ENCODE measurements around the gene PCDHB1. TPM values are rescaled to one million over a fixed set of nuclear protein-coding genes. Genes with fewer than 3 reads are reported as not detected.

PCDHB1 gene, protein sequence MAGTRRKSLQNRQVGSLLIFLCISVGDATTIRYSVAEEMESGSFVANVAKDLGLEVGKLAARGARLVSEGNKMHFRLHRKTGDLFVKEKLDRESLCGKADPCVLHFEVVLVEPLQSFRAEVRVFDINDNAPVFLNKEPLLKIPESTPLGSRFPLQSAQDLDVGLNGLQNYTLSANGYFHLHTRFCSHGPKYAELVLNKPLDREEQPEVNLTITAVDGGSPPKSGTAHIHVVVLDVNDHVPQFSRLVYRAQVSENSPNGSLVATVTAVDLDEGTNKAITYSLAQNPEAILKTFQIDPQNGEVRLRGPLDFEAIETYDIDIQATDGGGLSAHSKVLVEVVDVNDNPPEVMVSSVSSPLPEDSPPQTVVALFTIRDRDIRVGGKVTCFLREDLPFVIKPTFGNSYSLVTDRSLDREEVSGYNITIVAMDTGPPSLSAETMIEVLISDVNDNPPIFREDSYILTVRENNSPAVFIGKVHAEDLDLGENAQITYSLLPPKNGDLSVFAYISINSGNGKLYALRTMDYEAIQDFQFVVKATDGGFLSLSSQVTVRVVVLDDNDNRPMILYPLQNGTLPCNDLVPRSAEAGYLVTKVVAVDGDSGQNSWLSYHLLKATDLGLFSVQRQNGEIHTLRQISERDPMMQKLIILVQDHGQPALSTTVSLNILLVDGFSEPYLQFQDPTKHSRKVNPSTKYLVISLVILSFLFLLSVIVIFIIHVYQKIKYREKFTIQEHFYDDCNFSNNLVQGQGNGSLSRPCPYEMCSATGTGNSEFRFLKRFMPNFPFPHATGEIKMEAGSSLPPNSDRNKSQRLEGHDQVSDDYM
- total RNA-seq: not detected in 2 replicates

- Histone ChIP-seq H3K4me3 (ENCODE audit: low read depth, low read length) (peak within 1 kb of the TSS; percentile 36), H3K36me3 (ENCODE audit: control insufficient read depth, insufficient read depth, low read length) (no peaks in the 10 kb centered on the region), H3K27me3 (ENCODE audit: control insufficient read depth, insufficient read depth, low read length) (peaks cover 2% of the 10 kb centered on the region)
- FAIRE-seq (no peak), DNase-seq (ENCODE audit: low read depth) (no peak)
- no peak for TF ChIP-seq CTCF (IDR thresholded peaks at IDR 0.05; ENCODE audit: insufficient read depth, low read length, severe bottlenecking)
These were observed at the start of gene PCDHB1 for GRCh38 chr5:141050622-141051520. TSS of gene PCDHB1 (plus strand) at chr5:141051374. CDS start at chr5:141051471, 97 bp downstream.

GRCh38 chr5:141001446-141001843 is 49.7 kb upstream of the PCDHB1 start:
- DNase-seq (ENCODE audit: low read depth): peak; percentile 78
- Histone ChIP-seq H3K4me3 (ENCODE audit: low read depth, low read length) (peak overlapping the region; percentile 29), H3K36me3 (ENCODE audit: control insufficient read depth, insufficient read depth, low read length) (no peaks in the 10 kb centered on the region), H3K27me3 (ENCODE audit: control insufficient read depth, insufficient read depth, low read length) (no peaks in the 10 kb centered on the region)
- no peak for FAIRE-seq
- no peak for TF ChIP-seq CTCF (IDR thresholded peaks at IDR 0.05; ENCODE audit: insufficient read depth, low read length, severe bottlenecking)

- H3K4me3 ChIP-seq (ENCODE audit: low read depth, low read length): peak overlapping the region; percentile 29
- FAIRE-seq: no peak
- peak; percentile 55 for DNase-seq (ENCODE audit: low read depth)
- no peaks in the 10 kb centered on the region for H3K27me3 ChIP-seq (ENCODE audit: control insufficient read depth, insufficient read depth, low read length)
- H3K36me3 ChIP-seq (ENCODE audit: control insufficient read depth, insufficient read depth, low read length): no peaks in the 10 kb centered on the region
- TF ChIP-seq CTCF (IDR thresholded peaks at IDR 0.05; ENCODE audit: insufficient read depth, low read length, severe bottlenecking): no peak
These were observed 49.1 kb upstream of the PCDHB1 start for GRCh38 chr5:141001844-141002604.

DNA sequence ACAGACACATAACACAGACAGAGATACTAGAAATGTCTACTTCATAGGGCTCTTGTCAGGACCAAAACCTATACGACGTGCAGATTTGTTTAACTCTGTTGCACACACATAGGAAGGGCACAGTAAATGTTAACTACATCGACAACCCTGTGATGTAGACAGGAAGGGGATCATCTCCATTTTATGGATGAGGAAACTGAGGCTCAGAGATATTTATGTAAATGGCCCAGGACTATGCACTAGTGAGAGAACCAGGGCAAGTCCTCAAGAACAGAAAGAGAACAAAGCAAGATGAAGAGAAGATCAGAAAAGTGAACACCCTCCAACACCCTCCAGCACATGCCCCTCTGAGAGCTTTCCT is 48.6 kb upstream of the PCDHB1 start:
- FAIRE-seq: no peak
- no peak for TF ChIP-seq CTCF (IDR thresholded peaks at IDR 0.05; ENCODE audit: insufficient read depth, low read length, severe bottlenecking)
- no peak overlapping the region for H3K4me3 ChIP-seq (ENCODE audit: low read depth, low read length)
- no peaks in the 10 kb centered on the region for H3K36me3 ChIP-seq (ENCODE audit: control insufficient read depth, insufficient read depth, low read length)
- no peaks in the 10 kb centered on the region for H3K27me3 ChIP-seq (ENCODE audit: control insufficient read depth, insufficient read depth, low read length)
- DNase-seq (ENCODE audit: low read depth): no peak

DNA sequence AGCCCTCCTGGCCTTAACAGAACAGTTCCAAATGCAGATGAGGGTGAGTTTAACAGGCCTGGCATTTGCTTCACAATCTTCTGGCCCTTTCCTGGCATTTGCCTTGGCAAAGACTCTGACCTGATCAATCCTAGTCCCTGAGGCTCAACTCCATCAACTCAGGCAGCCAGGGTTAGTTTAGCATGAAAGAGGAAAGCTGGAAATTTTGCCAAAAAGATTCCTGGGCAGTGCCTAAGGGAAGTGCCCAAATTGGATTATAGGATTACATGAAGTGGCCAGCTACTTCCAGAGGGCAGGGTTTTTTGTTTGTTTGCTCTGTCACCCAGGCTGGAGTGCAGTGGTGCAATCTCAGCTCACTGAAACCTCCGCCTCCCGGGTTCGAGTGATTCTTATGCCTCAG is 48.1 kb upstream of the PCDHB1 start:
- DNase-seq (ENCODE audit: low read depth) (no peak), FAIRE-seq (no peak)

More for the DNA sequence above, 48.1 kb upstream of the PCDHB1 start:
- Histone ChIP-seq H3K27me3 (ENCODE audit: control insufficient read depth, insufficient read depth, low read length) (no peaks in the 10 kb centered on the region), H3K4me3 (ENCODE audit: low read depth, low read length) (no peak overlapping the region), H3K36me3 (ENCODE audit: control insufficient read depth, insufficient read depth, low read length) (no peaks in the 10 kb centered on the region)
- no peak for TF ChIP-seq CTCF (IDR thresholded peaks at IDR 0.05; ENCODE audit: insufficient read depth, low read length, severe bottlenecking)
